Measurements from ENCODE around the gene PON1. TPM values are rescaled to one million over a fixed set of nuclear protein-coding genes. Genes with fewer than 3 reads are reported as not detected.

PON1 gene
- total RNA-seq, 4 donors from 2014 or later = 0.52 to 1.4 TPM; not detected in 2

- intact Hi-C loops (cut with DNase I; ENCODE audit: low total_unique reads) = no loop called here
- no peak for TF ChIP-seq POLR2A (IDR thresholded peaks at IDR 0.05)
- TF ChIP-seq, protein P1, sequence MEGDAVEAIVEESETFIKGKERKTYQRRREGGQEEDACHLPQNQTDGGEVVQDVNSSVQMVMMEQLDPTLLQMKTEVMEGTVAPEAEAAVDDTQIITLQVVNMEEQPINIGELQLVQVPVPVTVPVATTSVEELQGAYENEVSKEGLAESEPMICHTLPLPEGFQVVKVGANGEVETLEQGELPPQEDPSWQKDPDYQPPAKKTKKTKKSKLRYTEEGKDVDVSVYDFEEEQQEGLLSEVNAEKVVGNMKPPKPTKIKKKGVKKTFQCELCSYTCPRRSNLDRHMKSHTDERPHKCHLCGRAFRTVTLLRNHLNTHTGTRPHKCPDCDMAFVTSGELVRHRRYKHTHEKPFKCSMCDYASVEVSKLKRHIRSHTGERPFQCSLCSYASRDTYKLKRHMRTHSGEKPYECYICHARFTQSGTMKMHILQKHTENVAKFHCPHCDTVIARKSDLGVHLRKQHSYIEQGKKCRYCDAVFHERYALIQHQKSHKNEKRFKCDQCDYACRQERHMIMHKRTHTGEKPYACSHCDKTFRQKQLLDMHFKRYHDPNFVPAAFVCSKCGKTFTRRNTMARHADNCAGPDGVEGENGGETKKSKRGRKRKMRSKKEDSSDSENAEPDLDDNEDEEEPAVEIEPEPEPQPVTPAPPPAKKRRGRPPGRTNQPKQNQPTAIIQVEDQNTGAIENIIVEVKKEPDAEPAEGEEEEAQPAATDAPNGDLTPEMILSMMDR (IDR thresholded peaks at IDR 0.05) = no peak
- H3K4me3 ChIP-seq (ENCODE audit: low read depth, poor library complexity, severe bottlenecking) = no peak overlapping the region
- 71 to 74% methylated on average over 9 of the region's 9 CpGs for WGBS, 2 donors
- DNase-seq (ENCODE audit: low spot score in 2 of 2) = no peak
These were observed 21.1 kb downstream of the PON1 start for GRCh38 chr7:95303013-95303905.

DNA sequence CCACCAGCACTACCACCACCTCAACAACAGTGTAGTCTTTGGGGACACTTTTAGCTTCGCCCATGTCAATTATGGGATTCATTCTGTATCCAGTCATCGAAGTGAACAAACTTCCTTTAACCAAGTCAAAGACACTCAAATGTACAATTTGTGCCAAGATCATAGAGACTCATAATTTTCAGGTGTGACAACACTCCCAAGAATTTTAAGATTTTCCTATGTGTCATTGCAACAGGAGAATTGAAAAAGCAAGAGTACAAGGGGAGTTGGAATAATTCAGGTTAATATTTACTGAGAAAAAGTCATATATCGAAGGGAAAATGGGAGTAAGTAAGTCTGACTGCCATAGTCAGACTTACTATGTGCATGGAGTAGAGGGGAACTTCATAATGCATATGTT, 26.2 kb downstream of the PON1 start:
- intact Hi-C loops (cut with DNase I; ENCODE audit: low total_unique reads) = no loop called here
- TF ChIP-seq, protein P1 (IDR thresholded peaks at IDR 0.05) = no peak
- no peak for TF ChIP-seq POLR2A (IDR thresholded peaks at IDR 0.05)
- no peak for DNase-seq (ENCODE audit: low spot score in 2 of 2)
- no peak overlapping the region for H3K4me3 ChIP-seq (ENCODE audit: low read depth, poor library complexity, severe bottlenecking)
- 90 to 93% methylated on average over 3 of the region's 3 CpGs for WGBS, 2 donors

- intact Hi-C loops (cut with DNase I; ENCODE audit: low total_unique reads) = no loop called here
- TF ChIP-seq POLR2A (IDR thresholded peaks at IDR 0.05) = no peak
- TF ChIP-seq, protein P1 (IDR thresholded peaks at IDR 0.05) = no peak
- WGBS, 2 donors = 82 to 91% methylated on average over 1 of the region's 1 CpG
- H3K4me3 ChIP-seq (ENCODE audit: low read depth, poor library complexity, severe bottlenecking) = no peak overlapping the region
- no peak for DNase-seq (ENCODE audit: low spot score in 2 of 2)
These were observed 27.3 kb downstream of the PON1 start for GRCh38 chr7:95297041-95297440.

DNA sequence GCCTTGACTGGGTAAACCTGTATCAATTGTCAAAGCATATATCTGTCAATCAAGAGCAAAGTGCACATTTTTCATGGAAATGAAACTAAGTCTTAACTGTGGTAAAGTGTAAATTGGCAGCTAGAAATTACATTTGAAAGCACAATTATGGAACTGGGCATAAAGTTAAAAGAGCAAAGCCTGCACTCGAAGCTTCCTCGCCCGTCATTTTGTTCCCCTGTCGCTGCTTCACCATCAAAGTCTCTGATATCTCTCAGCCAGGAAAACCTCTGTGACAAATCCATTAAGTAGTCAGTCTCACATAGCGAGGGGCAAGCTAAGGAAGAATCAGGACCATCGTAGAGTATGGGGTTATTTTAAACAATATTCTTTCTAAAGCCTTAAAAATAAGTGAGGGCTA, 27.9 kb downstream of the PON1 start:
- intact Hi-C loops (cut with DNase I; ENCODE audit: low total_unique reads) = no loop called here
- WGBS, 2 donors = 92 to 95% methylated on average over 6 of the region's 6 CpGs

GRCh38 chr7:95295397-95295796, 28.9 kb downstream of the PON1 start:
- TF ChIP-seq, protein P1 (IDR thresholded peaks at IDR 0.05) = no peak
- TF ChIP-seq POLR2A (IDR thresholded peaks at IDR 0.05) = no peak
- intact Hi-C loops (cut with DNase I; ENCODE audit: low total_unique reads) = no loop called here
- H3K4me3 ChIP-seq (ENCODE audit: low read depth, poor library complexity, severe bottlenecking) = no peak overlapping the region
- DNase-seq (ENCODE audit: low spot score in 2 of 2) = no peak

More for the DNA sequence above, 27.9 kb downstream of the PON1 start:
- TF ChIP-seq, protein P1 (IDR thresholded peaks at IDR 0.05) = no peak
- TF ChIP-seq POLR2A (IDR thresholded peaks at IDR 0.05) = no peak
- no peak for DNase-seq (ENCODE audit: low spot score in 2 of 2)
- H3K4me3 ChIP-seq (ENCODE audit: low read depth, poor library complexity, severe bottlenecking) = no peak overlapping the region

Measured in lower leg skin (tissue), 4 donors.